ENCODE measurements around the gene COL4A3.

The COL4A3 gene

DNA sequence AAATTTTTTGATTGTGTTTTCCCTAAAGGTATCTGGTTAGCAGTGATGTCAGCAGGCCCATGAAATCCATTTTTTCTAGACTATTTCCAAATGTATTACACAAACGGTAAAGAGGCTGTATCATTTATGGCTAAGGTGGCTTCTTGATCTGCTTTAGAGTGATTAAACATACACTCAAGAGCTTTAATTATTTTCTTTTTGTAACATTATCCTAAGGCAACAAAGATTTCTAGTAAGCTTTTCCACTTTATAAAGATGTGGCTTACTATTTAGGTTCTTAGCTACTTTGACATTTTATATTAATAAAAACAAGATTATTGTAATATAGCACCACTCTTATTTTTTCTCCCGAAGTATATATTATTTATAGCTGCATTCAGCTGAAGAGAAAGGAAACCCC, 177.1 kb downstream of the COL4A3 start:
- Mint-ChIP-seq H3K27me3 (no peaks in the 10 kb centered on the region), H3K9me3 (no peaks in the 10 kb centered on the region), H3K4me3 (no peak overlapping the region), H3K27ac (no peak overlapping the region), H3K36me3 (ENCODE audit: low read depth) (peaks cover 80% of the 10 kb centered on the region), H3K4me1 (ENCODE audit: low read depth) (peaks cover 4% of the 10 kb centered on the region)
- no peak for DNase-seq

DNA sequence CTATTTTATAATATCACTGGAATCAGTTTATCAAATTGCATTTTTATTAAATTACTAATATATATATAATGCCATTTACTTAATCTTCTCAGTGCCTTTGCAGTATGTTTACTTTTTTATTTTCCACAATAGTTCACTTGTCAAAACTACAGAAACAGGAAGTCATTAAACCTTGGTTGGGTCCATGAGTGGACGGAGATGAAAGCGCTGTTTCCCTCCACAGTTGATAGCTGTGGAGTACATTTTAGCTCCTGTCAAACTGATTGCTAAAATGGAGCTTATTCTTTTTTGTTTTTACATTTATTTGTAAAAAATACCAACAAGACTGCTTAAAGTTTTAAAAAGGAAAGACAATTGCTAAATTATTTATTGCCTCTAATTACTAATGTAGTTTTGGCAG, 179.8 kb downstream of the COL4A3 start:
- no peaks in the 10 kb centered on the region for H3K9me3 Mint-ChIP-seq
- peaks cover 77% of the 10 kb centered on the region for H3K36me3 Mint-ChIP-seq (ENCODE audit: low read depth)

DNA sequence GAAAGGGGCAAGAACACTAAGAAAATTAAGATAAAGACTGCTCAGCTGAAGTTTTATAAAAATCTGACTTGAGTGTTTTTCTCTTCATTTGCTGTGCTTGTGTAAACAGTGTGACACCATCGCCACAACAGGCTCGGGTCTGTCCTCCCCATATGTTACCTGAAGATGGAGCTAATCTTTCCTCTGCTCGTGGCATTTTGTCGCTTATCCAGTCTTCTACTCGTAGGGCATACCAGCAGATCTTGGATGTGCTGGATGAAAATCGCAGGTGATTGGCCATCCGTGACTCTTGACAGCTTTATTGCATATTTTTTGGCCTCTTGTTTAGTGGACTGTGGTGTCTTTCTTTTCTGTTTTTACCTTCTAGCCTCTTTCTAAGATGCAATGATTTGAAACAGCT, 182.7 kb downstream of the COL4A3 start:
- Mint-ChIP-seq H3K27me3 (no peaks in the 10 kb centered on the region), H3K27ac (no peak overlapping the region), H3K36me3 (ENCODE audit: low read depth) (peaks cover 77% of the 10 kb centered on the region), H3K4me1 (ENCODE audit: low read depth) (peaks cover 20% of the 10 kb centered on the region), H3K4me3 (no peak overlapping the region), H3K9me3 (no peaks in the 10 kb centered on the region)
- DNase-seq, result no peak

More for the DNA sequence above, 179.8 kb downstream of the COL4A3 start:
- Mint-ChIP-seq H3K4me3 (no peak overlapping the region), H3K4me1 (ENCODE audit: low read depth) (no peaks in the 10 kb centered on the region), H3K27me3 (no peaks in the 10 kb centered on the region), H3K27ac (no peak overlapping the region)
- DNase-seq, result no peak

DNA sequence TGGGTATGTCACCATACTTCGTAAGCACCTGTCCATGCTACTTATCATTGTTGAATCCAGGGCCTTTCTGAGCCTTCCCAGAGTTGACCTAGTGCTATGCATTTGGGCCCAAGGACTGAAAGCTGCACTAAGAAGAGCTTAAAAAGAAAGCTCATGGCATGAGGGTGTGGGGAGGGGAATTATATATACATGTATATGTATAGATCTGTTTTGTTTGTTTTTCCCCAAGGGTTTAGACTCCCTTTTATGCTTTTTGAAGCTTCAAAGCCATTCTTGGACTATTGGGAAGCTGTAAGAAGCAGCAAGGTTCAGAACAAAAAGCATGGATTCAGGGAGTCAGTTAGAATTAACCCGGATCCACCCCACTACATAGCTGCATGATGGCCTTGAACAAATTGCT, 183.9 kb downstream of the COL4A3 start:
- Mint-ChIP-seq H3K4me1 (ENCODE audit: low read depth) (peaks cover 22% of the 10 kb centered on the region), H3K4me3 (no peak overlapping the region), H3K27ac (no peak overlapping the region), H3K9me3 (no peaks in the 10 kb centered on the region), H3K27me3 (no peaks in the 10 kb centered on the region), H3K36me3 (ENCODE audit: low read depth) (peaks cover 76% of the 10 kb centered on the region)
- no peak for DNase-seq

DNA sequence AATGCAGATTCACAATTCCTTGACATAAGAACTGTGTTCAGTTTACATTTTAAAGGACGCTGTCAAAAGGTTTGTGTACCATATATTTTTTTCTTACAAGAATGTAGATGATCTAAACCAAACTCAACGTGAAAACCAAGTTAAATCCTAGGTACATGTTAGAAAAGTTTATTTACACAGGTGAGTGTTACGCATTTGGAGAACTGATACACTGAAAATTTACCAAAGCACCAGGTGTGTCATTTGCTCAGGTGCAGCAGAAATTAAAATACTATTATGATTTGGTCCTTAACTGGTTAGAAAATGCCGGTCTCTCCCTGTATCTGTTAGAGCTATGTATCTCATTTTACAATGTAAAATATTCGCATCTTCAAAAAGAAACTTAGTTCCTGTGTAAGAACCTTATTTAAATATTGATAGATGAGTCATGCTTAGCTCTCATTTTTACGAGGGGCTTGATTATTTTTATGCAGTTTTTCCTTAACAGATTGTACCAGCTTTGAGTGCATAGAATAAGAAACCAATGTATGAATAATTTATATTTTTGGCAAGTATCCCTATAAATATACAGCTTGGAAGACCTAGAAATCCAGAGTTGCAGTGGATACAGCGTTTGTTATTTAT, 185.7 kb downstream of the COL4A3 start:
- Mint-ChIP-seq H3K4me3 (no peak overlapping the region), H3K36me3 (ENCODE audit: low read depth) (peaks cover 72% of the 10 kb centered on the region), H3K9me3 (no peaks in the 10 kb centered on the region), H3K27ac (no peak overlapping the region), H3K4me1 (ENCODE audit: low read depth) (peaks cover 22% of the 10 kb centered on the region), H3K27me3 (no peaks in the 10 kb centered on the region)
- no peak for DNase-seq

DNA sequence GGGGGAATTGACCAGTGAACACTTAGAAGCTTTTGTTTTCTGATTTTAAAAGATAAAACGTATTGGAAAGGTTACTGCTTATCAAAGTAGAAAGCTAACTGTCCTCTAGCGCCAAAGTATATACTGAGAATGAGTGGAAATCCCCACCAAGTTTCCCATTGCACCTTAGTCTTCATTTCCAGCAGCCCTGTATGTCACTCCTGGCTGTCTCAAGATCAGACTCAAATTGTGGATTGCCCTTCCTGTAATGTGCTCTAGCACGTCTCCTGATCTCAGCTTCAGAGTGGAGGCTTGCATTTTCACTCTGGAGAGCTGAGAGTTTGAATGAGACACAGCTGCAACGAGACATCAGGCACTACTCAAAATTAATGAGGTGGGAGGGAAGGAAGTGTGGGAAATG, 187.2 kb downstream of the COL4A3 start:
- Mint-ChIP-seq H3K27ac (peak overlapping the region; percentile 75), H3K27me3 (no peaks in the 10 kb centered on the region), H3K4me1 (ENCODE audit: low read depth) (peaks cover 22% of the 10 kb centered on the region), H3K9me3 (no peaks in the 10 kb centered on the region), H3K4me3 (no peak overlapping the region), H3K36me3 (ENCODE audit: low read depth) (peaks cover 74% of the 10 kb centered on the region)
- DNase-seq, result no peak

DNA sequence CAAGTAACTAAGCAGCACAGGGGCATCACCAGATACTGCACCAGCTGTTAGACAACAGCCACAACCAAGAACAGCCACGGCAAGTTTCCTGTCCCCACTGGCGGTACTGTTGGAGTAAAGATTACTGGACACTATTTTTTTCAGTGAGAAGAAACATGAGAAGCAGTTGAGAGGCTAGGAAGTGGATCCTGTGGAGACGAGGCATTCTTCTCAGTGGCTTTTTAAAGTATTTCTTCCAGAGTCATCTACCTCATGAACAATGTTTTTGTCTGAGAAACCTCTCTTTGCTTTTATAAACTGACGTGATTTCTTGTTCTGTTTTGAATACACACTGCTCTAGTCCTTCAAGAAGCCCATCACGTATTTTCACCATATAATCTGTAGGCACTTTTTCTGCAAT, 195.9 kb downstream of the COL4A3 start:
- Mint-ChIP-seq H3K9me3 (no peaks in the 10 kb centered on the region), H3K27ac (no peak overlapping the region), H3K36me3 (ENCODE audit: low read depth) (peaks cover 59% of the 10 kb centered on the region), H3K4me1 (ENCODE audit: low read depth) (peaks cover 5% of the 10 kb centered on the region), H3K4me3 (no peak overlapping the region), H3K27me3 (no peaks in the 10 kb centered on the region)
- no peak for DNase-seq

DNA sequence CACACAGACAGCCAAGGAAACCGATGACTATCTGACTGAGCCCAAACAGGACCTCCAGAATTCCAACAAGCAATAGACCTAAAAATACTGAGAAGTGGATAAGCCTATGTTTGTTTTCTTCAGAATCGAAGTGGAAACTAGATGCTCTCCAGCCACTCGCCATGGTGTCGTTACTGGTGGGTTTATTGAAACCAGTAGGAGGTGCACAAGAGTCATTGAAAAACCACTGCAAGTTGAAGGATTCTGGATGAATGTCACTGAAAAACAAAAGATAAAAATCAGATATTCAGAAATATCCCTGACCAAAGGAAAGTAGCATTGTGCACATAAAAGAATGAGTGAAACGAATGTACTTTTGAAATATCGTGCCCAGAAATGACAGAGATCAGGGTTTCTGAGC, 199.3 kb downstream of the COL4A3 start:
- H3K4me1 Mint-ChIP-seq (ENCODE audit: low read depth), result peaks cover 8% of the 10 kb centered on the region
- no peaks in the 10 kb centered on the region for H3K27me3 Mint-ChIP-seq
- no peak overlapping the region for H3K27ac Mint-ChIP-seq
- H3K4me3 Mint-ChIP-seq, result no peak overlapping the region
- H3K9me3 Mint-ChIP-seq, result no peaks in the 10 kb centered on the region
- DNase-seq, result no peak
- peaks cover 25% of the 10 kb centered on the region for H3K36me3 Mint-ChIP-seq (ENCODE audit: low read depth)
